GM12864 (cell line): ENCODE data around the gene PRKACA.

Experiments used
- DNase-seq: peaks from one replicate; pipeline ENCODE4 v3.0.0-alpha.2; 2011; ENCODE audit warnings: low read depth
- H3K4me3 ChIP-seq: 2 replicates; pipeline ENCODE4 v1.5.1; 2011; ENCODE audit warnings: mild to moderate bottlenecking, low read depth, low read length, control low read depth
- TF ChIP-seq, protein P1 (sequence below): IDR thresholded peaks from 2 replicates; pipeline ENCODE4 v1.5.1; 2011; ENCODE audit warnings: low read depth, mild to moderate bottlenecking, moderate library complexity, low read length, control low read depth, inconsistent platforms; ENCODE audit errors: missing control alignments

Gene PRKACA

DNA sequence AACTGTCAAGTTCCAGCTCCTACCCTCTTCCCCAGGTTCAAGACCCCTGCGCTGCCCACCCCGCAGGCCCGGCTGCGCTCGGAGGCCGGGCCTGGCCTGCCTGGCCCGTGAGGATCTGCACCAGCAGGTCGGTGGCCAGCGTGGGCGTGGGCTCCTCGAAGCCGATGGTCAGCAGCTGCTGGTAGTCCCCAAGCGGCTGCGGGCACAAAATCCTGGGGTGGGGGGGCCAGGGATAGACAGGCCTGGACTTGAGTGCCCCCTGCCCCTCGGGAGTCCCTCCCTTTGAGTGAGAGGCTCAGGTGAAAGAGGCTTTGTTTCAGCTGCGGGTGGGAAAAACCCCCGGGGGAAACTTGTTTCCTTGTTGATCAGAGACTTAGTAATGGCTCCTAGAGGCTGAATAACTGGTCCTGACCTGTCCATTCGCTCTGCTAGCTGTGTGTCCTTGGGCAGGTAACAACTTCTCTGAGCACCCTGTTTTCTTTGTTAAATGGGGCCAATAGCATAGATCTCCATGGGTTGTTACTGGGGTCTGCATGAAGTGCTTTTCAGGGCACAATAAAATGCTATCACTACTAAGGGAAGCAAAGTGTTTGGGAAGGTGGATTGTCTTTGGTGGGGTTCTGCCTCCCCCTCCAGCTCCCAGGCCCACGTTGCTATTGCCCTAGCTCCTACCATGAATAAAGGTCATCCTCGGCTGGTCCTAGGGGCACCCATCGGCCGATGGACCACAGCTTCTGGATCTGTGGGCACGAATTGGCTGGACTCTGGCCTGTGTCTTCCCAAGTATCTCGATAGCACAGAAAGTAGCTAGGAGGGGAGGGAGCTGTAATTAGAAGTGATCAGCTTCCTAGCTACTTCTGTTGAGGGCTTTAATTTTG is 35.5 kb downstream of the PRKACA start:
- TF ChIP-seq, protein P1, sequence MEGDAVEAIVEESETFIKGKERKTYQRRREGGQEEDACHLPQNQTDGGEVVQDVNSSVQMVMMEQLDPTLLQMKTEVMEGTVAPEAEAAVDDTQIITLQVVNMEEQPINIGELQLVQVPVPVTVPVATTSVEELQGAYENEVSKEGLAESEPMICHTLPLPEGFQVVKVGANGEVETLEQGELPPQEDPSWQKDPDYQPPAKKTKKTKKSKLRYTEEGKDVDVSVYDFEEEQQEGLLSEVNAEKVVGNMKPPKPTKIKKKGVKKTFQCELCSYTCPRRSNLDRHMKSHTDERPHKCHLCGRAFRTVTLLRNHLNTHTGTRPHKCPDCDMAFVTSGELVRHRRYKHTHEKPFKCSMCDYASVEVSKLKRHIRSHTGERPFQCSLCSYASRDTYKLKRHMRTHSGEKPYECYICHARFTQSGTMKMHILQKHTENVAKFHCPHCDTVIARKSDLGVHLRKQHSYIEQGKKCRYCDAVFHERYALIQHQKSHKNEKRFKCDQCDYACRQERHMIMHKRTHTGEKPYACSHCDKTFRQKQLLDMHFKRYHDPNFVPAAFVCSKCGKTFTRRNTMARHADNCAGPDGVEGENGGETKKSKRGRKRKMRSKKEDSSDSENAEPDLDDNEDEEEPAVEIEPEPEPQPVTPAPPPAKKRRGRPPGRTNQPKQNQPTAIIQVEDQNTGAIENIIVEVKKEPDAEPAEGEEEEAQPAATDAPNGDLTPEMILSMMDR: no peak
- no peak for DNase-seq
- H3K4me3 ChIP-seq: peak overlapping the region; percentile 75

DNA sequence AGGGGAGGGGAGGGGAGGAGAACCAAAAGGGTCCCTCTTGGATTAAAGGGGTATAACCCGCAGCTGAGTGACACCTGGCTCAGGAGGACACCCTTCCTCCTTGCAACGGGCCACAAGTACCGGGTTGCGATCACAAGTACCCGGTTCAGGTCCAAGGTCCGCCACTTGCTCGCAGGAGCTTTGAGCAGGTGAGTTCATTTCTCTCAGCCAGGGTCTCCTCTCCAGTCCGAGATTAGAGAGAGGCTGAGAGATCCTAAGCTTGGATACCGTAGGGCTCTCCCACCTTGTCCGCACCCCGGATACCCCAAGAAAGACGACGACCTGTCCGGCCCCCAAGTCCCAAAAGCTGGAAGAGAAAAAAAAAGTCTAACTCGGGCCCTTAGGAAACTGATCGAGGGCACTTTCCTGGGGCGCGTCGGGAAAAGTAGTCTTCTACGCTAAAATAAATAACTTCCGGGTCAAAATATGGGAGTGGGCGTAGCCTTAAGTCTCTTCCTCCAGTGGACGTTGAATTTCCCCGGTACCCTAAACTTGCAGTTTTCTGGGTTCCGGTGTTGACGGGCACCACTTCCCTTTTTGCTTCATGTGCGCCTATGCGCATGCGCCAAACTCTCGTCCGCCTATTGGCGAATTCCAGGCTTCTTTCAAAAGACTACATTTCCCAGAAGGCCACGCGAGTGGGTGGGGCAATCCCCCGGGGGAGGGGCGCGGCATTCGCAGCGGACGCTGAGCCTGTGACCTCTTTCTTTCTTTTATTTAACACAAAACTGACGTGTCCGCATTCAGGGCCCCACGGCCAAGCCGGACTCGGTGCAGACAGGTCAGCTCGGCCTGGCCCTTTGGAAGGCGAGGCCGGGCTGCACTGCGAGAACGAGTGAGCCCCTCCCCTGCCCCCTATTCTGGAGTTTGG is 36.4 kb downstream of the PRKACA start:
- DNase-seq: peak; percentile 99
- peak overlapping the region; percentile 75 for H3K4me3 ChIP-seq
- TF ChIP-seq, protein P1: no peak

DNA sequence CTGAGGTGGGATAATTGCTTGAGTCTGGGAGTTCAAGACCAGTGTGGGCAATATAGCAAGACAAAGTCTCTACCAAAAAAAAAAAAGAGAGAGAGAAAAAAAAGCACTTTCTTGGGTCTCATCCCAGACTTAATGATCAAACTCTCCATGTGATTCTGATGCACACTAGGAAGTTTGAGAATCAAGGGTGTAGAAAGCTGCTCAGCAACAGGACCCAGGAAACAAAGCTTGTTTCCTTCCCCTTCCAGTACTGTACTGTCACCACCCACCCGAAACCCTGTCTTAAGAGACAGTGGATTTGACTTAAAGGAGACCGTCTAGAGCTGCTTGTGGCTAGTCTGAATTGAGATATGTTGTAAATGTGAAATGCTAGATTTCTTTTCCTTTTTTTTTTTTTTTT is 39.2 kb downstream of the PRKACA start:
- DNase-seq: no peak
- TF ChIP-seq, protein P1: no peak
- H3K4me3 ChIP-seq: no peak overlapping the region

DNA sequence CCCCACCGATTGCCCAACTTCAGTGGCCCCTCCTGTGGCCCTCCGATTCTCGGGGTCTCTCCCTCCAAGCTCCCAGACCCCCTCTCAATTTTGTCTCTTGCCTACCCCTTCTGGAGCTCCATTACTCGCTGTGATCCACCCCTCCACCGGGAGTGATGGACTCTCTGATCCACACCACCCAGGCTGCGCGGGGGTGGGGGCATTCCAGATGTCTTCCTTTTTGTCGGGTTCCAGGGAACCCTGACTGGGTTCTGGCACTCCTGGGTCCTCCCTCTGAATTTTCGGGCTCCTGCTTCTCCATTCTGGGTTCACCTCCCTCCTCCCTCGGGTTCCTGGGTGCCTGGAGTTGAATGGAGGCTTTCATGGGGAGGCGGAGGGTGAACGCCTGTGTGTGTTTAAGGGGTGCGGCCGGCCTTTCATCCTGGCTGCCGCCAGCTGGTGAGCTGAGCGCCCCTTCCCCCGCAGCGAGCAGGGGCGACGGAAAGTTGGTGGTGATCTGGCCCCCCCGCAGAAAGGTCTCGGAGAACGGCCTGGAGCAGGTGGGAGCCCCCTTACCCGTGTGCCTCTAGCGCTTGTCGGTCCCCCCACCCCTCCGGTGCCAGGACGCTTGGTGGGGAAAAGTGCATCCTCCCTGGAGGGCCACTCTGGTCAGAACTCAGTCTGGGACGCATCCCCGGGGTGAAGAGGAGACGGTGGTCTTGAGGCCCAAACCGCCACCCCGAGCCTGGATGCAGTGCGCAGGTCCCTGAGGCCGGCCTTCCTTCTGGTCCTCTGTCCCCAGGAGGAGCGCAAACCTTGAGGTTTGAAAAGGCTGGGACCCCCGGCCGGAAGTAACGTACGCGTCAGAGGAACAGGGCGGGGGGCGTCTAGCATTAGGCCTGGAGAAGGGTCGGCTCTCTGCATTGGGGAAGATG is 43.4 kb downstream of the PRKACA start:
- peak overlapping the region; percentile 64 for H3K4me3 ChIP-seq
- no peak for DNase-seq
- TF ChIP-seq, protein P1: no peak

DNA sequence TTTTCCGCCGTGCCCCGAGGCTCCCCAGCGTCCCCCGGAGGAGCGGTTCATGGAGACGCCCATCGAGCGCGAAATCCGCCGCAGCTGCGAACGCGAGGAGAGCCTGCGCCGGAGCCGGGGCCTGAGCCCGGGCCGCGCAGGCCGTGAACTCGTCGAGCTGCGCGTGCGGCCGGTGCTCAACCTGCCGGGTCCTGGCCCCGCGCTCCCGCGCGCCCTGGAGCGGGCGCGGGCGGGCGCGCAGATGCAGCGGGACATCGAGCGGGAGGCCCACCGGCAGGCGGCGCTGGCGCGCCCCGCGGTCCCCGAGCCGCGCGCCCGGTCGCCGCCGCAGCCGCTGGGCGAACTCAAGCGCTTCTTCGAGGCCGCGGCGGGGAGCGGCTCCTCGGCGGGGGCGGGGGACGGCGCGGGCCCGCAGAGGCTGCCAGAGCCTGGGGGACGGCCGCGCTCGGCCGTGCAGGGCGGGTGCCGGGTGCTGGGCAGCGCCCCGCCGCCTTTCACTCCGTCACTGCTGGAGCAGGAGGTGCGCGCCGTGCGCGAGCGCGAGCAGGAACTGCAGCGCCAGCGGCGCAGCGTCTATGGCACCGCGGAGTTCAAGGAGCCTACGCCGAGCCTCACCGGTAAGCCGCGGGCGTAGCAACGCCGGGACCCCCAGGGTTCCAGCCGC is 44.2 kb downstream of the PRKACA start:
- DNase-seq: no peak
- TF ChIP-seq, protein P1: peak; percentile 68
- H3K4me3 ChIP-seq: peak overlapping the region; percentile 64

DNA sequence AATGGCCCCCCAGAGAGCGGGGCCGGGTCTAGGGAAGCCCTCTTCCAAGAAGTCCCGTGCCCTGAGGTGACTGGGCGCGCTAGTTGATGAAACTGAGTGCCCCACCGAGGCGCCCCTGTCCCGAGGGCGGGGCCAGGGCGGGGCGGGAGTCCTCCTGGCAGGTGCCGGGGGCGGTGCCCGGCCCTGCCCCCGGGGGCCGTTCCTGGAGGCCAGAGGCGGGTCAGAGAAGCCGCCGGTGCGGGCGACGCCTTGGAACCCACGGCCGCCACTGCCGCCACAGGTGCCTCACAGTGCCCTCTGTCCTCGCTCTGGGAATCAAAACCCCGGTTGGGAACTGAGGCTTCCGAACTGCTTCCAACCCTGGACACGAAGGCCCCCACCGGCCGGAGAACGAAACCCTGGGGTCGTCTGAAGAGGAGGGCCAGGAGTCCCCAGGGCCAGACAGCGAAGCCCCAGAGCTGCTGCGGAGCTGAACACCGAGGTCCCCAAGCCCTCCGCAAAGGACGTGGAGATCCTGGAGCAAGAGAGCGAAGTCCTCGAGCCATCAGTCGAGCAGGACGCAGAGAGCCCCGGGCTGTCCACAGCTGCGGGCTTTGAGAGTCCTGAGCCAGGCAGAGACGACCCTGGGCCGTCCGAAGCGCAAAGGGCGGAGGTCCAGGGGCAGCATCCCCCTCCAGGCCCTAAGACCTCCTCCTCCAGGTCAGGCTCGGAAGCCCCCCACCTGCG is 44.9 kb downstream of the PRKACA start, which contains the start of gene MISP3:
MISP3 (plus strand) TSS at position 252 of the 726 bp plus-strand sequence. CDS start 524 bp downstream, outside the sequence.
- TF ChIP-seq, protein P1: no peak
- no peak for DNase-seq
- H3K4me3 ChIP-seq: peak within 1 kb of the TSS; percentile 64
